Neural cell (in vitro differentiated cells): ENCODE data around the gene PPIL6. TPM values are rescaled to one million over a fixed set of nuclear protein-coding genes. Genes with fewer than 3 reads are reported as not detected.

Source experiments
- H2AFZ ChIP-seq: fragments of 200-600, 300-800 bp; sonication (generic), shearing (Covaris generic); 2 replicates; pipeline ENCODE4 v1.6.0; 2014; ENCODE audit warnings: low read depth, mild to moderate bottlenecking, antibody characterized with exemption, low read length, moderate library complexity
- H3F3A ChIP-seq: fragments of 200-600 bp; shearing (Covaris generic); 2 replicates; pipeline ENCODE4 v1.6.1; 2016; ENCODE audit warnings: mild to moderate bottlenecking, moderate library complexity, mixed read lengths, antibody characterized with exemption, low read length; ENCODE audit not compliant: insufficient read depth, poor library complexity, severe bottlenecking
- H3K27ac ChIP-seq: fragments of 200-600, 300-800 bp; sonication (generic), shearing (Covaris generic); 2 replicates; pipeline ENCODE4 v1.5.1; 2014; ENCODE audit warnings: mild to moderate bottlenecking, low read length, moderate library complexity
- H3K27me3 ChIP-seq: fragments of 300-800, 200-600 bp; sonication (generic), shearing (Covaris generic); 2 replicates; pipeline ENCODE4 v1.6.0; 2014; ENCODE audit warnings: mild to moderate bottlenecking, low read depth, low read length, moderate library complexity; ENCODE audit not compliant: insufficient read depth
- H3K36me3 ChIP-seq: fragments of 300-800, 200-600 bp; sonication (generic), shearing (Covaris generic); 2 replicates; pipeline ENCODE4 v1.5.1; 2014; ENCODE audit warnings: mild to moderate bottlenecking, antibody characterized with exemption, low read length, moderate library complexity; ENCODE audit not compliant: insufficient read depth
- H3K4me2 ChIP-seq: fragments of 300-800, 200-600 bp; sonication (generic), shearing (Covaris generic); 2 replicates; pipeline ENCODE4 v1.6.0; 2014; ENCODE audit warnings: mild to moderate bottlenecking, low read length
- H3K4me3 ChIP-seq: fragments of 300-800, 200-600 bp; sonication (generic), shearing (Covaris generic); 2 replicates; pipeline ENCODE4 v1.5.1; 2014; ENCODE audit warnings: mild to moderate bottlenecking, low read length, moderate library complexity
- H3K79me2 ChIP-seq: fragments of 200-600 bp; shearing (Covaris generic); replicated peaks from 2 replicates; pipeline ENCODE4 v1.6.0; 2014; ENCODE audit warnings: mild to moderate bottlenecking, low read length, moderate library complexity; ENCODE audit not compliant: insufficient read depth
- H3K9ac ChIP-seq: fragments of 300-800, 200-600 bp; sonication (generic), shearing (Covaris generic); 2 replicates; pipeline ENCODE4 v1.6.1; 2016; ENCODE audit warnings: mild to moderate bottlenecking, low read length, mixed read lengths
- H3K9me2 ChIP-seq: fragments of 200-600 bp; shearing (Covaris generic); 2 replicates; pipeline ENCODE4 v1.6.1; 2016; ENCODE audit warnings: mild to moderate bottlenecking, low read length, mixed read lengths; ENCODE audit not compliant: insufficient read depth
- H3K9me3 ChIP-seq: fragments of 200-600, 300-800 bp; sonication (generic), shearing (Covaris generic); 2 replicates; pipeline ENCODE4 v1.6.1; 2016; ENCODE audit warnings: mild to moderate bottlenecking, mixed run types, low read length, moderate library complexity, mixed read lengths
- H4K20me1 ChIP-seq: fragments of 200-600 bp; shearing (Covaris generic); 2 replicates; pipeline ENCODE4 v1.6.1; 2016; ENCODE audit warnings: mild to moderate bottlenecking, mixed run types; ENCODE audit not compliant: insufficient read depth
- EP300 ChIP-seq: fragments of 450-650 bp; conservative IDR thresholded peaks from 2 replicates; pipeline ENCODE4 v1.6.1; 2014; ENCODE audit warnings: antibody characterized with exemption, mild to moderate bottlenecking, moderate library complexity; ENCODE audit not compliant: poor library complexity, severe bottlenecking
- EZH2 ChIP-seq: fragments of 200-600, 300-800 bp; shearing (Covaris generic), sonication (generic); IDR thresholded peaks from 2 replicates; pipeline ENCODE4 v1.6.1; 2014; ENCODE audit warnings: antibody characterized with exemption, low read length, borderline replicate concordance, mild to moderate bottlenecking; ENCODE audit not compliant: insufficient read depth, poor library complexity, severe bottlenecking
- MXI1 ChIP-seq: fragments of 450-650 bp; conservative IDR thresholded peaks from 2 replicates; pipeline ENCODE4 v1.6.1; 2014; ENCODE audit warnings: antibody characterized with exemption, mild to moderate bottlenecking; ENCODE audit not compliant: poor library complexity, severe bottlenecking
- POLR2AphosphoS5 ChIP-seq: IDR thresholded peaks from 2 replicates; pipeline ENCODE4 v1.6.1; 2012
- RAD21 ChIP-seq: fragments of 450-650 bp; conservative IDR thresholded peaks from 2 replicates; pipeline ENCODE4 v1.6.1; 2014; ENCODE audit warnings: antibody characterized with exemption, mild to moderate bottlenecking, moderate library complexity
- SMC3 ChIP-seq: fragments of 450-650 bp; conservative IDR thresholded peaks from 2 replicates; pipeline ENCODE4 v1.6.1; 2014; ENCODE audit warnings: antibody characterized with exemption, mild to moderate bottlenecking, moderate library complexity; ENCODE audit not compliant: poor library complexity
- TAF1 ChIP-seq: IDR thresholded peaks from 2 replicates; pipeline ENCODE4 v1.6.1; 2012; ENCODE audit warnings: low read depth
- polyA plus RNA-seq: library from polyadenylated mRNA; depleted of rRNA; stranded (reverse); fragments of >200 nt; gene quantifications from 2 replicates; pipeline ENCODE4 v1.2.3, GENCODE V29; 2014
- TF ChIP-seq, protein P1 (sequence below): IDR thresholded peaks from 2 replicates; pipeline ENCODE4 v1.6.1; 2012; ENCODE audit warnings: borderline replicate concordance
- TF ChIP-seq, protein P2 (sequence below): fragments of 450-650 bp; IDR thresholded peaks from 2 replicates; pipeline ENCODE4 v1.5.1; 2014; ENCODE audit warnings: antibody characterized with exemption, mild to moderate bottlenecking, moderate library complexity; ENCODE audit not compliant: poor library complexity, severe bottlenecking

PPIL6 gene
- polyA plus RNA-seq, 1 donor from 2014 or later = 11.8 TPM

DNA sequence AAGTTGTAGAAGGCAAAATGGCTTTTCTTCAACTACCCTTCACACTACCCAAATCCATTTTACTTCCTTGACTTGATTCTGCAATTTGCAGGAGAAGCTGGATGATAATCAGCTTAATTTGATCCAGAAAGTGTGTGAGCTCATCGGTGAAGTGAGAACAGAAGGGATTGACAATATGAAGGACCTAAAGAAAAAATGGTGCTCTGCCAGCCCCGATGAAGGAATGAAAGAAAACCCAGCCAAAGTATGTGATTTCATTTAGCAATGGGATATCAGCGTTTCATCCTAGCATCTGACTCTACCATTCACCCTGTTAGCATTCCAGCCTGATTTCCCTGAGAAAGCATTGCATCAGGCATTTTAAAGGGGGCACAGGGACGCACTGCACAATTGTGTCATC is 99.6 kb downstream of the PPIL6 start:
- Histone ChIP-seq H3K4me3 (no peak overlapping the region), H4K20me1 (no peaks in the 10 kb centered on the region), H3K9me3 (no peaks in the 10 kb centered on the region), H2AFZ (no peak overlapping the region), H3K4me2 (no peak overlapping the region), H3K9ac (no peak overlapping the region), H3K27ac (no peak overlapping the region), H3K79me2 (no peaks in the 10 kb centered on the region), H3K36me3 (no peaks in the 10 kb centered on the region), H3F3A (no peaks in the 10 kb centered on the region), H3K27me3 (no peaks in the 10 kb centered on the region), H3K9me2 (no peaks in the 10 kb centered on the region)
- TF ChIP-seq EZH2 (no peak), MXI1 (no peak), RAD21 (no peak), POLR2AphosphoS5 (no peak), TAF1 (no peak), EP300 (no peak), SMC3 (no peak)
- TF ChIP-seq, protein P1, sequence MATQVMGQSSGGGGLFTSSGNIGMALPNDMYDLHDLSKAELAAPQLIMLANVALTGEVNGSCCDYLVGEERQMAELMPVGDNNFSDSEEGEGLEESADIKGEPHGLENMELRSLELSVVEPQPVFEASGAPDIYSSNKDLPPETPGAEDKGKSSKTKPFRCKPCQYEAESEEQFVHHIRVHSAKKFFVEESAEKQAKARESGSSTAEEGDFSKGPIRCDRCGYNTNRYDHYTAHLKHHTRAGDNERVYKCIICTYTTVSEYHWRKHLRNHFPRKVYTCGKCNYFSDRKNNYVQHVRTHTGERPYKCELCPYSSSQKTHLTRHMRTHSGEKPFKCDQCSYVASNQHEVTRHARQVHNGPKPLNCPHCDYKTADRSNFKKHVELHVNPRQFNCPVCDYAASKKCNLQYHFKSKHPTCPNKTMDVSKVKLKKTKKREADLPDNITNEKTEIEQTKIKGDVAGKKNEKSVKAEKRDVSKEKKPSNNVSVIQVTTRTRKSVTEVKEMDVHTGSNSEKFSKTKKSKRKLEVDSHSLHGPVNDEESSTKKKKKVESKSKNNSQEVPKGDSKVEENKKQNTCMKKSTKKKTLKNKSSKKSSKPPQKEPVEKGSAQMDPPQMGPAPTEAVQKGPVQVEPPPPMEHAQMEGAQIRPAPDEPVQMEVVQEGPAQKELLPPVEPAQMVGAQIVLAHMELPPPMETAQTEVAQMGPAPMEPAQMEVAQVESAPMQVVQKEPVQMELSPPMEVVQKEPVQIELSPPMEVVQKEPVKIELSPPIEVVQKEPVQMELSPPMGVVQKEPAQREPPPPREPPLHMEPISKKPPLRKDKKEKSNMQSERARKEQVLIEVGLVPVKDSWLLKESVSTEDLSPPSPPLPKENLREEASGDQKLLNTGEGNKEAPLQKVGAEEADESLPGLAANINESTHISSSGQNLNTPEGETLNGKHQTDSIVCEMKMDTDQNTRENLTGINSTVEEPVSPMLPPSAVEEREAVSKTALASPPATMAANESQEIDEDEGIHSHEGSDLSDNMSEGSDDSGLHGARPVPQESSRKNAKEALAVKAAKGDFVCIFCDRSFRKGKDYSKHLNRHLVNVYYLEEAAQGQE = no peak
- TF ChIP-seq, protein P2, sequence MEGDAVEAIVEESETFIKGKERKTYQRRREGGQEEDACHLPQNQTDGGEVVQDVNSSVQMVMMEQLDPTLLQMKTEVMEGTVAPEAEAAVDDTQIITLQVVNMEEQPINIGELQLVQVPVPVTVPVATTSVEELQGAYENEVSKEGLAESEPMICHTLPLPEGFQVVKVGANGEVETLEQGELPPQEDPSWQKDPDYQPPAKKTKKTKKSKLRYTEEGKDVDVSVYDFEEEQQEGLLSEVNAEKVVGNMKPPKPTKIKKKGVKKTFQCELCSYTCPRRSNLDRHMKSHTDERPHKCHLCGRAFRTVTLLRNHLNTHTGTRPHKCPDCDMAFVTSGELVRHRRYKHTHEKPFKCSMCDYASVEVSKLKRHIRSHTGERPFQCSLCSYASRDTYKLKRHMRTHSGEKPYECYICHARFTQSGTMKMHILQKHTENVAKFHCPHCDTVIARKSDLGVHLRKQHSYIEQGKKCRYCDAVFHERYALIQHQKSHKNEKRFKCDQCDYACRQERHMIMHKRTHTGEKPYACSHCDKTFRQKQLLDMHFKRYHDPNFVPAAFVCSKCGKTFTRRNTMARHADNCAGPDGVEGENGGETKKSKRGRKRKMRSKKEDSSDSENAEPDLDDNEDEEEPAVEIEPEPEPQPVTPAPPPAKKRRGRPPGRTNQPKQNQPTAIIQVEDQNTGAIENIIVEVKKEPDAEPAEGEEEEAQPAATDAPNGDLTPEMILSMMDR = no peak

Other genes starting within 250 kb of the PPIL6 start
- 35.3 and 42.6 TPM in 2 replicates for gene CD164, start 58.2 kb downstream of the PPIL6 start, polyA plus RNA-seq
- 8.0 and 8.6 TPM in 2 replicates for gene SMPD2, start 96 bp upstream of the PPIL6 start, polyA plus RNA-seq
- gene MICAL1, start 15.1 kb upstream of the PPIL6 start, polyA plus RNA-seq = 54.2 and 80.1 TPM in 2 replicates
- 5.5 and 6.0 TPM in 2 replicates for gene ZBTB24, start 42.6 kb upstream of the PPIL6 start, polyA plus RNA-seq